K562 (cell line): ENCODE measurements around the gene SCFD2. TPM values are rescaled to one million over a fixed set of nuclear protein-coding genes. Genes with fewer than 3 reads are reported as not detected.

Experiments used
- ATAC-seq: fragments of 200-7000 bp; cut with Tn5 transposase; 3 replicates; pipeline ENCODE4 v1.9.1; 2020; ENCODE audit warnings: moderate library complexity
- BruUV-seq: library from RNA; stranded (reverse); fragments of 400-500 nt; replicated peaks from 2 replicates; lab custom pipeline; 2021; lab: Mats Ljungman, UMichigan
- CTCF ChIA-PET: fragments of 300-600 bp; formaldehyde crosslinking; extraction: SDS; loops from one replicate; lab custom pipeline; 2021; ENCODE audit warnings: low intra/inter-chr PET ratio; lab: Yijun Ruan, JAX
- POLR2A ChIA-PET: fragments of 300-600, 350-650 bp; sonication (Branson Sonifier 250); formaldehyde crosslinking; extraction: SDS; loops from one replicate; lab custom pipeline; 2021; ENCODE audit warnings: antibody characterized with exemption, inconsistent platforms; lab: Yijun Ruan, JAX
- DNase-seq, 4 experiments: peaks; one replicate each; pipeline versions ENCODE4 v3.0.0 to v3.0.0-alpha.2; 2011 to 2018; ENCODE audit warnings: low spot score in 3 of 4, mixed read lengths in 3 of 4; ENCODE audit errors: extremely low read depth in 1 of 4
- FAIRE-seq: peaks from 2 replicates; lab custom pipeline; 2011; peaks lifted over from hg19 to GRCh38; lab: Jason Lieb, UNC
- H2AFZ ChIP-seq: 2 replicates; pipeline ENCODE4 v1.6.0; 2011; ENCODE audit warnings: low read depth, low read length, control low read depth, inconsistent platforms
- H3K27ac ChIP-seq: fragments of 200-600 bp; 3 replicates; pipeline ENCODE4 v1.8.0; 2011; ENCODE audit warnings: low read depth, mild to moderate bottlenecking, control low read depth, inconsistent platforms, low read length, moderate library complexity, mixed read lengths; ENCODE audit errors: extremely low read depth
- H3K27me3 ChIP-seq, 2 experiments: fragments of 300-600 bp in 1 of 2; 2 replicates in 1 of 2; 3 replicates in 1 of 2; pipeline versions ENCODE4 v1.6.0 to v1.8.0; 2011; ENCODE audit warnings: inconsistent platforms in 2 of 2, low read length in 2 of 2, mild to moderate bottlenecking in 1 of 2, mixed read lengths in 1 of 2, moderate library complexity in 1 of 2; ENCODE audit not compliant: control insufficient read depth in 2 of 2, insufficient read depth in 2 of 2
- H3K36me3 ChIP-seq: fragments of 300-600 bp; 3 replicates; pipeline ENCODE4 v1.8.0; 2011; ENCODE audit warnings: mild to moderate bottlenecking, low read length, inconsistent platforms; ENCODE audit not compliant: control insufficient read depth, insufficient read depth
- H3K4me1 ChIP-seq, 2 experiments: fragments of 200-600 bp in 1 of 2; replicated peaks in 1 of 2; 2 replicates in 1 of 2; 3 replicates in 1 of 2; pipeline versions ENCODE4 v1.5.1 to v1.8.0; 2011; ENCODE audit warnings: inconsistent platforms in 2 of 2, low read length in 2 of 2, mild to moderate bottlenecking in 1 of 2, mixed read lengths in 1 of 2, moderate library complexity in 1 of 2; ENCODE audit not compliant: control insufficient read depth in 2 of 2, insufficient read depth in 2 of 2
- H3K4me2 ChIP-seq: 2 replicates; pipeline ENCODE4 v1.6.1; 2011; ENCODE audit warnings: low read length, control low read depth, inconsistent platforms, mixed read lengths; ENCODE audit not compliant: insufficient read depth
- H3K4me3 ChIP-seq: fragments of 200-600 bp; sonication (generic), shearing (Covaris generic); 2 replicates; pipeline ENCODE4 v1.5.1; 2016; ENCODE audit warnings: control low read depth, inconsistent platforms
- H3K79me2 ChIP-seq: fragments of 200-600 bp; 3 replicates; pipeline ENCODE4 v1.8.0; 2011; ENCODE audit warnings: low read length, inconsistent platforms; ENCODE audit not compliant: control insufficient read depth, insufficient read depth
- H3K9ac ChIP-seq, 2 experiments: 2 replicates each; pipeline versions ENCODE4 v1.6.0 to v1.6.1; 2011; ENCODE audit warnings: low read depth in 2 of 2, low read length in 2 of 2, control low read depth in 1 of 2, inconsistent platforms in 1 of 2, mild to moderate bottlenecking in 1 of 2, mixed read lengths in 1 of 2; ENCODE audit not compliant: insufficient read depth in 1 of 2
- H3K9me1 ChIP-seq: one replicate; pipeline ENCODE4 v1.6.0; 2011; ENCODE audit warnings: inconsistent platforms, mild to moderate bottlenecking, low read length, moderate library complexity; ENCODE audit not compliant: control insufficient read depth, insufficient read depth
- H3K9me3 ChIP-seq: replicated peaks from 2 replicates; pipeline ENCODE4 v1.5.1; 2011; ENCODE audit warnings: low read depth, low read length, inconsistent platforms; ENCODE audit not compliant: control insufficient read depth, insufficient read depth
- H4K20me1 ChIP-seq: replicated peaks from 2 replicates; pipeline ENCODE4 v1.6.1; 2011; ENCODE audit warnings: low read length, inconsistent platforms, mixed read lengths; ENCODE audit not compliant: control insufficient read depth, insufficient read depth
- CREB3L1 ChIP-seq: fragments of 450-650 bp; IDR thresholded peaks from 2 replicates; pipeline ENCODE4 v1.6.1; 2014; ENCODE audit warnings: low read depth, mild to moderate bottlenecking, moderate library complexity, borderline replicate concordance
- DLX4 ChIP-seq: fragments of 250-450 bp; sonication (Bioruptor Pico); IDR thresholded peaks from 2 replicates; pipeline ENCODE4 v1.6.1; 2021; ENCODE audit warnings: mild to moderate bottlenecking
- E4F1 ChIP-seq: fragments of 250-450 bp; sonication (Bioruptor Pico); IDR thresholded peaks from 2 replicates; pipeline ENCODE4 v1.5.0; 2021; ENCODE audit warnings: mild to moderate bottlenecking, borderline replicate concordance
- MXI1 ChIP-seq: IDR thresholded peaks from 2 replicates; pipeline ENCODE4 v1.6.1; 2011; ENCODE audit warnings: low read depth, mild to moderate bottlenecking, improper control_type of control experiment, low read length
- MYBL2 ChIP-seq, 2 experiments: fragments of 450-650 bp in 1 of 2; sonication (generic) in 1 of 2; formaldehyde crosslinking in 1 of 2; IDR thresholded peaks; 2 replicates each; pipeline versions ENCODE4 v1.6.1 to v1.8.1; 2017 to 2022; ENCODE audit warnings: borderline replicate concordance in 1 of 2, inconsistent platforms in 1 of 2, low read depth in 1 of 2, mild to moderate bottlenecking in 1 of 2, missing genetic modification reagents in 1 of 2, moderate library complexity in 1 of 2
- TEAD2 ChIP-seq: fragments of 450-650 bp; IDR thresholded peaks from 2 replicates; pipeline ENCODE4 v1.6.1; 2016; ENCODE audit warnings: missing genetic modification characterization, control low read depth, missing compliant biosample characterization
- WGBS: fragments of 100-300 bp; shearing (Covaris generic); methylation state at CpG from one replicate; pipeline ENCODE4 v1.1.6; 2016; ENCODE audit warnings: low coverage, mixed read lengths; ENCODE audit not compliant: insufficient coverage; ENCODE audit errors: missing lambda C conversion rate; 5-methylcytosine and 5-hydroxymethylcytosine counted together
- in situ Hi-C: fragments of 300-500 bp; cut with MboI; formaldehyde crosslinking; loops from 4 replicates; pipeline ENCODE4 v1.15.0; 2018; ENCODE audit warnings: inconsistent platforms, mixed read lengths
- intact Hi-C: fragments of 100-400 bp; cut with micrococcal nuclease; formaldehyde crosslinking; loops from 2 replicates; pipeline ENCODE4 v1.14.2; 2022
- polyA plus RNA-seq, 8 experiments: library from polyadenylated mRNA; depleted of rRNA in 4 of 8; stranded (reverse) in 5 of 8; unstranded in 3 of 8; fragments of >200 nt; fragmentation: Nextera tagmentation in 2 of 8; fragmentation: Illumina TruSeq in 1 of 8; extraction: Ambion mirVana in 2 of 8; extraction: Trizol in 1 of 8; gene quantifications; 2 replicates each; pipeline versions ENCODE4 v1.2.1 to v1.2.3, GENCODE V29; 2011 to 2014; ENCODE audit warnings: inconsistent platforms in 1 of 8, missing spikeins in 1 of 8
- total RNA-seq, 7 experiments: library from RNA; depleted of rRNA in 6 of 7; stranded (reverse); fragments of >200 nt in 6 of 7; fragmentation: Illumina TruSeq in 2 of 7; extraction: Trizol in 2 of 7; gene quantifications; 2 replicates each; pipeline versions ENCODE4 v1.2.1 to v1.2.3, GENCODE V29; 2011 to 2021; ENCODE audit warnings: low replicate concordance in 1 of 7

The SCFD2 gene
- total and polyA plus RNA-seq, 9 of the 15 experiments (the other 6 are each of a cell fraction or from before 2014, with no cell fraction given), result 5.7 to 30.3 (median 22.8) TPM

- Histone ChIP-seq H2AFZ (no peak overlapping the region), H3K4me1 (no peaks in the 10 kb centered on the region), H3K27me3 (no peaks in the 10 kb centered on the region), H3K9me3 (no peaks in the 10 kb centered on the region), H3K4me3 (no peak overlapping the region), H3K79me2 (no peaks in the 10 kb centered on the region), H3K9ac (no peak overlapping the region), H3K4me2 (no peak overlapping the region), H3K27ac (no peak overlapping the region)
- ChIA-PET CTCF (no interaction called here), POLR2A (interaction anchor here (0.6 kb wide), 1 partner anchor 396 kb away, joined by 3 read pairs; no protein-coding TSS in a partner anchor)
- FAIRE-seq (no peak), ATAC-seq (no peak)
- intact Hi-C loops, result loop anchor here (10.0 kb wide), 1 partner anchor 193 kb away; no protein-coding TSS in a partner anchor
- no peak for TF ChIP-seq MXI1
- no peak for TF ChIP-seq MYBL2 (IDR thresholded peaks at IDR 0.05; ENCODE audit: low read depth)
- no peak for TF ChIP-seq MYBL2 (CRISPR knock-in tag; IDR thresholded peaks at IDR 0.05; ENCODE audit: borderline replicate concordance)
- TF ChIP-seq, all 486 proteins: peak for 0
- in situ Hi-C loops, result loop anchor here (10.0 kb wide), 1 partner anchor 613 kb away; no protein-coding TSS in a partner anchor
- WGBS, result 62% methylated on average over 5 of the region's 5 CpGs
- no peak for DNase-seq
- H3K36me3 ChIP-seq, result no peaks in the 10 kb centered on the region
- H4K20me1 ChIP-seq, result no peaks in the 10 kb centered on the region
- H3K9me1 ChIP-seq, result no peaks in the 10 kb centered on the region
- BruUV-seq, result no TSS peak
These were observed 378.3 kb downstream of the SCFD2 start for GRCh38 chr4:52987392-52988056.

- no peak for FAIRE-seq
- H3K4me2 ChIP-seq, result no peak overlapping the region
- ChIA-PET CTCF (interaction anchor here (0.9 to 3.4 kb wide), 4 partner anchors 361 to 750 kb away, joined by 3 to 58 read pairs (median 18); no protein-coding TSS in a partner anchor), POLR2A (no interaction called here)
- H3K79me2 ChIP-seq, result no peaks in the 10 kb centered on the region
- no peak overlapping the region for H2AFZ ChIP-seq
- in situ Hi-C loops (loop anchor here (5.0 to 10.0 kb wide), 2 partner anchors 437 to 610 kb away; no protein-coding TSS in a partner anchor), intact Hi-C loops (loop anchor here (5.0 to 10.0 kb wide), 2 partner anchors 72 to 190 kb away; no protein-coding TSS in a partner anchor)
- no TSS peak for BruUV-seq
- WGBS, result 14% methylated on average over 2 of the region's 2 CpGs
- no peaks in the 10 kb centered on the region for H3K9me3 ChIP-seq
- H3K4me3 ChIP-seq, result no peak overlapping the region
- H3K4me1 ChIP-seq, result no peaks in the 10 kb centered on the region
- no peak overlapping the region for H3K9ac ChIP-seq
- ATAC-seq, result no peak
- H3K27ac ChIP-seq, result no peak overlapping the region
- H4K20me1 ChIP-seq, result no peaks in the 10 kb centered on the region
- no peaks in the 10 kb centered on the region for H3K36me3 ChIP-seq
- no peak for DNase-seq
- no peaks in the 10 kb centered on the region for H3K27me3 ChIP-seq
- no peaks in the 10 kb centered on the region for H3K9me1 ChIP-seq
- TF ChIP-seq TEAD2 (no peak), E4F1 (CRISPR knock-in tag) (no peak), DLX4 (CRISPR knock-in tag) (no peak), CREB3L1 (no peak)
These were observed 381.4 kb downstream of the SCFD2 start for GRCh38 chr4:52984462-52984881.
